ENCODE data around the gene MARS1. TPM values are rescaled to one million over a fixed set of nuclear protein-coding genes. Genes with fewer than 3 reads are reported as not detected.

Gene MARS1
- total and polyA plus RNA-seq, 2 experiments from 2014 or later, result 266 to 351 TPM

DNA sequence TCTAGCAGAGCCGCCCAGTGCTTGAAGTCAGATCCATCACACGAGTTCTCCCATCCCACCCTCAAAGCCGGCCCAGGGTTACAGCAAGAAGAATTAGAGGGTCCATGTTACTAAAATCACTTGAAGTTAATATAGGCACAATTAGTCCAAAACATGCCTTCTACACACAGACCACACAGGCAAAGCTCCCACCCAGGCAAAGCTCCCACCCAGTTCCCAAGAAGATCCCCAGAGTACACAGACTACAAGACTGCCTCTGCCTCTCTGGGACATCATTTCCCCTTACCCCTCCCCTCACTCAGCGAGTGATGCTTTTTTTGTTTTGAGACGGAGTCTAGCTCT, 25.0 kb upstream of the MARS1 start:
- Histone ChIP-seq H3K27ac (ENCODE audit: low read depth) (no peak overlapping the region), H2AFZ (no peak overlapping the region), H3K4me1 (ENCODE audit: insufficient read depth) (peaks cover 13% of the 10 kb centered on the region), H3F3A (replicated peaks; ENCODE audit: low read depth) (peaks cover 22% of the 10 kb centered on the region), H3K4me3 (peak overlapping the region; percentile 97; the same call in 1 of the 2 replicates), H3K27me3 (ENCODE audit: insufficient read depth) (no peaks in the 10 kb centered on the region), H3K36me3 (ENCODE audit: insufficient read depth) (no peaks in the 10 kb centered on the region), H3K79me2 (replicated peaks; ENCODE audit: insufficient read depth) (peaks cover 9% of the 10 kb centered on the region), H4K20me1 (replicated peaks; ENCODE audit: insufficient read depth) (no peaks in the 10 kb centered on the region; the same call in 1 of the 2 replicates), H3K9me2 (ENCODE audit: insufficient read depth) (no peaks in the 10 kb centered on the region), H3K4me2 (peak overlapping the region; percentile 100; the same call in 1 of the 2 replicates)
- Mint-ChIP-seq H3K4me3 (peak overlapping the region; percentile 82), H3K36me3 (ENCODE audit: low read depth) (peaks cover 18% of the 10 kb centered on the region; the same call in 2 of the 3 replicates), H3K27ac (peak overlapping the region; percentile 94; the same call in 1 of the 2 replicates), H3K4me1 (peaks cover 23% of the 10 kb centered on the region), H3K27me3 (ENCODE audit: insufficient read depth, low read depth, poor library complexity) (peaks cover 34% of the 10 kb centered on the region), H3K9me3 (no peaks in the 10 kb centered on the region; the same call in 2 of the 3 replicates)
- no peak for DNase-seq (ENCODE audit: low spot score)
- TF ChIP-seq, protein P1, sequence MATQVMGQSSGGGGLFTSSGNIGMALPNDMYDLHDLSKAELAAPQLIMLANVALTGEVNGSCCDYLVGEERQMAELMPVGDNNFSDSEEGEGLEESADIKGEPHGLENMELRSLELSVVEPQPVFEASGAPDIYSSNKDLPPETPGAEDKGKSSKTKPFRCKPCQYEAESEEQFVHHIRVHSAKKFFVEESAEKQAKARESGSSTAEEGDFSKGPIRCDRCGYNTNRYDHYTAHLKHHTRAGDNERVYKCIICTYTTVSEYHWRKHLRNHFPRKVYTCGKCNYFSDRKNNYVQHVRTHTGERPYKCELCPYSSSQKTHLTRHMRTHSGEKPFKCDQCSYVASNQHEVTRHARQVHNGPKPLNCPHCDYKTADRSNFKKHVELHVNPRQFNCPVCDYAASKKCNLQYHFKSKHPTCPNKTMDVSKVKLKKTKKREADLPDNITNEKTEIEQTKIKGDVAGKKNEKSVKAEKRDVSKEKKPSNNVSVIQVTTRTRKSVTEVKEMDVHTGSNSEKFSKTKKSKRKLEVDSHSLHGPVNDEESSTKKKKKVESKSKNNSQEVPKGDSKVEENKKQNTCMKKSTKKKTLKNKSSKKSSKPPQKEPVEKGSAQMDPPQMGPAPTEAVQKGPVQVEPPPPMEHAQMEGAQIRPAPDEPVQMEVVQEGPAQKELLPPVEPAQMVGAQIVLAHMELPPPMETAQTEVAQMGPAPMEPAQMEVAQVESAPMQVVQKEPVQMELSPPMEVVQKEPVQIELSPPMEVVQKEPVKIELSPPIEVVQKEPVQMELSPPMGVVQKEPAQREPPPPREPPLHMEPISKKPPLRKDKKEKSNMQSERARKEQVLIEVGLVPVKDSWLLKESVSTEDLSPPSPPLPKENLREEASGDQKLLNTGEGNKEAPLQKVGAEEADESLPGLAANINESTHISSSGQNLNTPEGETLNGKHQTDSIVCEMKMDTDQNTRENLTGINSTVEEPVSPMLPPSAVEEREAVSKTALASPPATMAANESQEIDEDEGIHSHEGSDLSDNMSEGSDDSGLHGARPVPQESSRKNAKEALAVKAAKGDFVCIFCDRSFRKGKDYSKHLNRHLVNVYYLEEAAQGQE (IDR thresholded peaks at IDR 0.05; ENCODE audit: unreplicated experiment), result no peak
- TF ChIP-seq STAT1 (IDR thresholded peaks at IDR 0.05; ENCODE audit: unreplicated experiment) (no peak), CTCF (conservative IDR thresholded peaks at IDR 0.05; ENCODE audit: low read depth in 2 of 2) (no peak), ZNF331 (CRISPR knock-in tag; IDR thresholded peaks at IDR 0.05; ENCODE audit: low read depth) (no peak), CREB1 (CRISPR knock-in tag; IDR thresholded peaks at IDR 0.05; ENCODE audit: low read depth) (no peak), EZH2phosphoT487 (IDR thresholded peaks at IDR 0.05; ENCODE audit: unreplicated experiment) (no peak), JUNB (IDR thresholded peaks at IDR 0.05; ENCODE audit: unreplicated experiment) (no peak)
- no peak for ATAC-seq

DNA sequence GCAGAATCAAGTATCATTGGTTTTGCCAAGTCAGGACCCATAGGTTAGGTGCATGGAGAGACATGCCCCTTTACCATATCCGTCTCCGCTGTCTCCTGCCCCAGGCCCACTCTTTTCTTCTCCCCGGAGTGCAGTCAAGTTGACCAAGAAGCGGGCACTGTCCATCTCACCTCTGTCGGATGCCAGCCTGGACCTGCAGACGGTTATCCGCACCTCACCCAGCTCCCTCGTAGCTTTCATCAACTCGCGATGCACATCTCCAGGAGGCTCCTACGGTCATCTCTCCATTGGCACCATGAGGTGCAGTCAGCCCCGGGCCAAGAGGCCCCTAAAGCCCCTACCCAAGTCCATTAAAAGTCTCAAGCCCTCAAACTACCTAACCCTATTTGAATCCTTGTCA, 23.3 kb upstream of the MARS1 start:
- Histone ChIP-seq H2AFZ (no peak overlapping the region), H3K36me3 (ENCODE audit: insufficient read depth) (no peaks in the 10 kb centered on the region), H3K4me1 (ENCODE audit: insufficient read depth) (peaks cover 5% of the 10 kb centered on the region), H3F3A (replicated peaks; ENCODE audit: low read depth) (peaks cover 19% of the 10 kb centered on the region), H3K27me3 (ENCODE audit: insufficient read depth) (no peaks in the 10 kb centered on the region), H4K20me1 (replicated peaks; ENCODE audit: insufficient read depth) (no peaks in the 10 kb centered on the region; the same call in 1 of the 2 replicates), H3K9me2 (ENCODE audit: insufficient read depth) (no peaks in the 10 kb centered on the region), H3K79me2 (replicated peaks; ENCODE audit: insufficient read depth) (peaks cover 4% of the 10 kb centered on the region), H3K4me3 (no peak overlapping the region), H3K4me2 (no peak overlapping the region), H3K27ac (ENCODE audit: low read depth) (no peak overlapping the region)
- Mint-ChIP-seq H3K9me3 (no peaks in the 10 kb centered on the region; the same call in 2 of the 3 replicates), H3K4me1 (peaks cover 14% of the 10 kb centered on the region), H3K36me3 (ENCODE audit: low read depth) (peaks cover 13% of the 10 kb centered on the region; the same call in 1 of the 3 replicates), H3K27me3 (ENCODE audit: insufficient read depth, low read depth, poor library complexity) (peaks cover 28% of the 10 kb centered on the region), H3K27ac (no peak overlapping the region), H3K4me3 (no peak overlapping the region)
- DNase-seq (ENCODE audit: low spot score), result no peak
- ATAC-seq, result no peak
- no peak for TF ChIP-seq ZNF114 (CRISPR knock-in tag; IDR thresholded peaks at IDR 0.05)
- no peak for TF ChIP-seq ETS1 (IDR thresholded peaks at IDR 0.05)
- TF ChIP-seq, protein P1 (IDR thresholded peaks at IDR 0.05; ENCODE audit: unreplicated experiment), result no peak

Data from GM23338 (cell line).